SK-N-MC (cell line): ENCODE measurements around the gene LGR4.

Experiments
- DNase-seq: peaks from one replicate; pipeline ENCODE4 v3.0.0-alpha.2; 2011; ENCODE audit warnings: low read depth, low spot score
- H3K27ac ChIP-seq: fragments of 200-600 bp; sonication (generic); 2 replicates; pipeline ENCODE4 v1.5.1; 2016; ENCODE audit warnings: mixed run types
- H3K36me3 ChIP-seq: fragments of 200-600 bp; sonication (generic); 2 replicates; pipeline ENCODE4 v1.6.1; 2017; ENCODE audit warnings: antibody characterized with exemption, low read length, mixed read lengths; ENCODE audit not compliant: insufficient read depth
- H3K4me3 ChIP-seq: fragments of 200-600 bp; sonication (generic); 2 replicates; pipeline ENCODE4 v1.5.1; 2016
- H3K9ac ChIP-seq: fragments of 200-600 bp; sonication (generic); 2 replicates; pipeline ENCODE4 v1.8.0; 2017; ENCODE audit warnings: mixed run types, mixed read lengths; ENCODE audit not compliant: insufficient read length
- H3K9me3 ChIP-seq: fragments of 200-600 bp; sonication (generic); 2 replicates; pipeline ENCODE4 v1.6.1; 2017; ENCODE audit warnings: low read depth, mild to moderate bottlenecking, antibody characterized with exemption, low read length, moderate library complexity, mixed read lengths
- EZH2 ChIP-seq: fragments of 200-600 bp; sonication (generic); IDR thresholded peaks from one replicate; pipeline ENCODE4 v1.6.1; 2017; ENCODE audit warnings: antibody characterized with exemption
- FOXP2 ChIP-seq: optimal IDR thresholded peaks from 2 replicates; pipeline ENCODE3; 2011; ENCODE audit warnings: mild to moderate bottlenecking, moderate library complexity; ENCODE audit not compliant: insufficient read depth; ENCODE audit errors: extremely low read length, control extremely low read depth
- POLR2AphosphoS5 ChIP-seq: IDR thresholded peaks from 2 replicates; pipeline ENCODE4 v1.6.1; 2012; ENCODE audit warnings: mild to moderate bottlenecking, low read depth, low read length, borderline replicate concordance

LGR4 gene

GRCh38 chr11:27467181-27467913, 5.2 kb downstream of the LGR4 start:
- no peaks in the 10 kb centered on the region for H3K36me3 ChIP-seq
- DNase-seq, result no peak
- no peak for TF ChIP-seq EZH2
- TF ChIP-seq POLR2AphosphoS5, result no peak
- no peak for TF ChIP-seq FOXP2
- H3K27ac ChIP-seq, result peak overlapping the region; percentile 76
- no peaks in the 10 kb centered on the region for H3K9me3 ChIP-seq
- H3K9ac ChIP-seq, result peak overlapping the region; percentile 32
- H3K4me3 ChIP-seq, result 0 out of 2 replicates have a peak overlapping the region, but pooled peaks have one; percentile 32

DNA sequence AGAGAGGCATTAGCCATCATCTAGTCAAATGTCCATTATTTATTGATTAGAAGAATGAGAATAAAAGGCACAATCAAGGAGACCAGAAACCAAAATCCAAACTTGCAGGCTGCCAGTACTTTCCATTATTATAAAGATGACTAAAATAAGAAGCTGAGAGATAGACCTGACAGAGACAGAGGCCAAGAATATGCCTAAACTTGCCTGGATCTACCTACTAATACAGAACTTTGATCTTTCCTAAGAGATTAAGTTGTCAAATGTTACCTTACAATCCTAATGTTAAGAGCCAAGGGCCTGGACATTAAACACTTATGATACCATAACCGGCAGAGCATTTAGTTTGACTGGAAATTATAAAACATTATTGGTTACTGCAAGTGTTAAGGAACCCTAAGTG, 6.2 kb downstream of the LGR4 start:
- TF ChIP-seq FOXP2, result no peak
- no peak for TF ChIP-seq POLR2AphosphoS5
- peak overlapping the region; percentile 97; the same call in 1 of the 2 replicates for H3K27ac ChIP-seq
- DNase-seq, result no peak
- no peaks in the 10 kb centered on the region for H3K36me3 ChIP-seq
- H3K9me3 ChIP-seq, result no peaks in the 10 kb centered on the region
- no peak overlapping the region for H3K9ac ChIP-seq
- no peak overlapping the region; the same call in 1 of the 2 replicates for H3K4me3 ChIP-seq

GRCh38 chr11:27465629-27466028, 7.0 kb downstream of the LGR4 start:
- no peaks in the 10 kb centered on the region for H3K36me3 ChIP-seq
- no peak for DNase-seq
- H3K9ac ChIP-seq, result peak overlapping the region; percentile 66
- peak overlapping the region; percentile 65 for H3K4me3 ChIP-seq
- TF ChIP-seq POLR2AphosphoS5, result no peak
- TF ChIP-seq FOXP2, result no peak
- TF ChIP-seq EZH2, result no peak
- H3K9me3 ChIP-seq, result no peaks in the 10 kb centered on the region
- peak overlapping the region; percentile 97 for H3K27ac ChIP-seq

GRCh38 chr11:27464909-27465308, 7.7 kb downstream of the LGR4 start:
- no peaks in the 10 kb centered on the region for H3K9me3 ChIP-seq
- H3K36me3 ChIP-seq, result no peaks in the 10 kb centered on the region
- peak overlapping the region; percentile 65 for H3K4me3 ChIP-seq
- no peak for TF ChIP-seq POLR2AphosphoS5
- TF ChIP-seq FOXP2, result no peak
- TF ChIP-seq EZH2, result no peak
- peak overlapping the region; percentile 97 for H3K27ac ChIP-seq
- peak overlapping the region; percentile 66 for H3K9ac ChIP-seq
- no peak for DNase-seq

DNA sequence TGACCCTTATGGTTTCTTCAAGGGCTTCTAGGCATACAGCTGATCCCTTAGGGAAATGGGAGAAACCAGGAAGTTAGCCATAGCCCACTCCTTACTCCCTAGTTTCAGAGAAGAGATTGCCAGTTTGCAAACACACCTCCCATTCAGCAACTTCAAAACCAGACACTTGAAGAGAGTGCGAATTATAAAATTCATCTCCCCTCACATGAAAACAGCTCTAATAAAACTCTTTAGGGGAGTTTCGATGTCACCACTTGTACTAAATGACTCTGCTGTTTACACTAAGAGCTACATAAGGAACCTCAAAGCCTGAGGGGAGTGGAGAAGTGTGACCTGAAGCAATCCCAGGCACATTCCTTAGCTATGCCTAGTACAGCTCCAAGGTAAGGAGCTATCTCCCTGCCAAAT, 8.3 kb downstream of the LGR4 start:
- no peaks in the 10 kb centered on the region for H3K9me3 ChIP-seq
- DNase-seq, result no peak
- H3K9ac ChIP-seq, result peak overlapping the region; percentile 66
- peak overlapping the region; percentile 97 for H3K27ac ChIP-seq
- TF ChIP-seq POLR2AphosphoS5 (no peak; the same call in 1 of the 2 replicates), EZH2 (no peak), FOXP2 (no peak)
- H3K36me3 ChIP-seq, result no peaks in the 10 kb centered on the region
- H3K4me3 ChIP-seq, result peak overlapping the region; percentile 65

- H3K27ac ChIP-seq, result no peak overlapping the region
Measured at GRCh38 chr11:27462543-27462942, 10.0 kb downstream of the LGR4 start.

DNA sequence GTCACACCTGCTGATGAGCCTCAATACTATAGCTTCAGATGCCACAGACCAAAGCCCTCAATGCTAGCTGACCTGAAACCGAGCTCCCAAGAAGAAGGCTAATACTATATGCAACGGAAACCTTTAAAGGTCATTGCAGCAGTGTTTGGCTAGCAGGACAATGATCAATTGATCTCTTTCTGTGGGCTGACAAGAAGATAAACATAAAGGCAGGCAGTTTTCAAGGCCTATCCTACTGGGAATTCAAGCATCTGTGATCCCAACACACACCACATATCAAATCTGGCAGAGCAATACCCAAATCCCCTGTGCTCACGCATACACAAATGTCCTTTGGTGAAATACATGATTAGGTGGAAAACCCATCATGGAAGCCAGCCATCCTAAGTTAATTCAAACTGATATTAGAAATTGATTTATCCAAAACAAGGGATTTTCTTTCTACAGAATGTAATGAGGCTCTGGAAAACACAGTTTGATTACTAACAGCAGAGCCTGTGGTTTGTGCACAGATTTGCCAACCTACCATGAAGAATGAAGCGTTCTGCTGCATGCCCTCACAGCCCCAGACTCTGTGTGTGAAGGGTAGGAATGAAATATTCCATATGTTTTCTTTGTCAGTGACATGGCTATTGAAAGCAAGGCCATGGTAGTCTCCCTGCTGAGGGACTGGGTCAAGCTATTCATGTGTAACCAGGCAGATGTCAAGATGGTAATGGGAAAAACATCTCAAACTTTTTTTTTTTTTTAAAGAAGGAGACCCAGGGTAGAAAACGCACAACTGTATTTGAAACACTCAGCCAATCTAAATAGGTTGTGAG, 12.2 kb downstream of the LGR4 start:
- Histone ChIP-seq H3K9me3 (no peaks in the 10 kb centered on the region), H3K9ac (no peak overlapping the region), H3K27ac (peak overlapping the region; percentile 5; the same call in 1 of the 2 replicates)

More at GRCh38 chr11:27462543-27462942, 10.0 kb downstream of the LGR4 start:
- Histone ChIP-seq H3K4me3 (no peak overlapping the region), H3K9me3 (no peaks in the 10 kb centered on the region), H3K36me3 (no peaks in the 10 kb centered on the region), H3K9ac (no peak overlapping the region)
- DNase-seq, result no peak
- no peak for TF ChIP-seq POLR2AphosphoS5
- TF ChIP-seq FOXP2, result no peak
- no peak for TF ChIP-seq EZH2

DNA sequence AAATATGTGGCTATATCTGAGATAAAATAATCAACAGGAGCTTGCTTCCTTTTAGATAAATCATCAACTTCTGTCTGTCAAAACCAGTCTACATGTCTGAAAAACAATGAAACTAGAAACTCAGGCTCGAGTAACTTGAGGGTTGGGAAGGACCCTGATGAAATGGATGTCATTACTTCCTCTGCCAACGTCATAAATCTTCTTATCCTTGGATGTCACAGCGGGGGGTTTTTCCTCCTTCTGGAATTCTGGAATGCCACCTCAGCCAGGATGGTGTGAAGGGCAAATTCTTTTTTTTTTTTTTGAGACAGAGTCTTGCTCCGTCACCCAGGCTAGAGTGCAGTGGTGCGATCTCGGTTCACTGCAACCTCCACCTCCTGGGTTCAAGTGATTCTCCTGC, 13.4 kb downstream of the LGR4 start:
- Histone ChIP-seq H3K4me3 (no peak overlapping the region), H3K9me3 (no peaks in the 10 kb centered on the region), H3K9ac (no peak overlapping the region), H3K27ac (no peak overlapping the region), H3K36me3 (no peaks in the 10 kb centered on the region)
- no peak for TF ChIP-seq EZH2
- no peak for TF ChIP-seq FOXP2
- DNase-seq, result no peak

More for the DNA sequence above, 12.2 kb downstream of the LGR4 start:
- TF ChIP-seq EZH2, result no peak
- TF ChIP-seq POLR2AphosphoS5, result no peak
- no peak for TF ChIP-seq FOXP2
- DNase-seq, result no peak
- no peaks in the 10 kb centered on the region for H3K36me3 ChIP-seq
- H3K4me3 ChIP-seq, result no peak overlapping the region

DNA sequence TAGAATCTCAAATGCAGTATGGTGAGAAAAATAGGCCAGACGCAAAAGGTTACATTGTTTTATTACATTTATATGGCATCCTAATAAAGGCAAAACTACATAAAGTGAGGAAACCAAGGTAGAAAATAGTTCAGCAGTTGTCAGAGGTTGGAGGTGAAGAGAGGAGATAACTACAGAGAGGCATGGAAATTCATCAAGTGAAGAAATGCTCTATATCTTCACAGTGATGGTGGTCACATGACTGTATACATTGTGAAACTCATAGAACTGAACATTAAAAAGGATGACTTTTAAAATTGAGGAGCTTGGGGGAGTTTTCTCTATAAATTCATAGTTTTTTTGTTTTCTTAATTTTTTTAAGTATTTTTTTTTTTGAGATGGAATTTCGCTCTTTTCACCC, 14.4 kb downstream of the LGR4 start:
- Histone ChIP-seq H3K9me3 (no peaks in the 10 kb centered on the region), H3K36me3 (no peaks in the 10 kb centered on the region), H3K4me3 (no peak overlapping the region), H3K27ac (no peak overlapping the region), H3K9ac (no peak overlapping the region)
- TF ChIP-seq FOXP2 (no peak), EZH2 (no peak)
- no peak for DNase-seq
